ENCODE data around the gene PRICKLE1. TPM values are rescaled to one million over a fixed set of nuclear protein-coding genes. Genes with fewer than 3 reads are reported as not detected.

The PRICKLE1 gene

GRCh38 chr12:42409471-42409870 is 180.1 kb downstream of the PRICKLE1 start:
- Histone ChIP-seq H3K4me2 (ENCODE audit: low read length) (no peak overlapping the region), H3K9ac (ENCODE audit: low read depth, low read length) (no peak overlapping the region), H3K4me3 (ENCODE audit: low read length) (no peak overlapping the region), H3K36me3 (ENCODE audit: insufficient read depth, low read length) (no peaks in the 10 kb centered on the region), H3K4me1 (ENCODE audit: control insufficient read depth, insufficient read depth, low read length) (no peaks in the 10 kb centered on the region), H3K27me3 (ENCODE audit: control insufficient read depth, insufficient read depth, low read length) (no peaks in the 10 kb centered on the region), H3K9me3 (replicated peaks; ENCODE audit: low read length) (no peaks in the 10 kb centered on the region)

- Histone ChIP-seq H3K4me3 (ENCODE audit: low read length) (no peak overlapping the region), H3K4me1 (ENCODE audit: control insufficient read depth, insufficient read depth, low read length) (no peaks in the 10 kb centered on the region), H3K9ac (ENCODE audit: low read depth, low read length) (no peak overlapping the region), H3K36me3 (ENCODE audit: insufficient read depth, low read length) (no peaks in the 10 kb centered on the region), H3K9me3 (replicated peaks; ENCODE audit: low read length) (no peaks in the 10 kb centered on the region), H3K27me3 (ENCODE audit: control insufficient read depth, insufficient read depth, low read length) (no peaks in the 10 kb centered on the region), H3K4me2 (ENCODE audit: low read length) (no peak overlapping the region)
Measured at GRCh38 chr12:42407306-42407705, 182.2 kb downstream of the PRICKLE1 start.

Small RNA genes within 50 kb of the gene (small RNA-seq; reads per million reads assigned to genes)
- not detected for gene AC079600.1
- not detected for gene AC079600.2
- not detected for gene RF00019

All from skeletal muscle satellite cell (primary cell).